H1 (cell line): ENCODE measurements around the gene ASTN2. TPM values are rescaled to one million over a fixed set of nuclear protein-coding genes. Genes with fewer than 3 reads are reported as not detected.

Experiments used
- FOSL1 ChIP-seq: IDR thresholded peaks from 2 replicates; pipeline ENCODE4 v1.6.1; 2011; ENCODE audit warnings: mild to moderate bottlenecking, low read depth, low read length, moderate library complexity; ENCODE audit not compliant: insufficient read depth
- RAD21 ChIP-seq, 2 experiments: IDR thresholded peaks in 1 of 2; conservative IDR thresholded peaks in 1 of 2; 2 replicates each; pipeline ENCODE4 v1.6.1; 2011; ENCODE audit warnings: low read depth in 2 of 2, low read length in 2 of 2, improper control_type of control experiment in 1 of 2, inconsistent platforms in 1 of 2, mild to moderate bottlenecking in 1 of 2, moderate library complexity in 1 of 2
- SIRT6 ChIP-seq: IDR thresholded peaks from one replicate; pipeline ENCODE4 v1.7.1; 2012; ENCODE audit warnings: low read length, inconsistent platforms
- polyA plus RNA-seq, 7 experiments: library from polyadenylated mRNA; depleted of rRNA in 3 of 7; stranded (reverse) in 5 of 7; unstranded in 2 of 7; fragments of >200 nt in 5 of 7; fragments of 200-250 nt in 2 of 7; gene quantifications; 1 replicate in 5 of 7; 2 replicates in 1 of 7; 4 replicates in 1 of 7; pipeline versions ENCODE4 v1.2.1 to v1.2.3, GENCODE V29; 2011 to 2013; ENCODE audit warnings: missing spikeins in 2 of 7, mixed read lengths in 2 of 7
- total RNA-seq: library from RNA; stranded (reverse); fragmentation: NEBNext Ultra II Directional; extraction: Animal tissue kit (Norgen Biotek cat#: 25700); gene quantifications from 2 replicates; pipeline ENCODE4 v1.2.1, GENCODE V29; 2021

The ASTN2 gene
- total and polyA plus RNA-seq, 2 of the 8 experiments (the other 6 are each of a cell fraction or from before 2014, with no cell fraction given) = 8.2 to 13.7 TPM

- no peak for TF ChIP-seq SIRT6
- TF ChIP-seq FOSL1 = no peak
- no peak for TF ChIP-seq RAD21 (IDR thresholded peaks at IDR 0.05 in 1 of 2, conservative IDR thresholded peaks at IDR 0.05 in 1 of 2; ENCODE audit: low read depth in 2 of 2, low read length in 2 of 2)
- TF ChIP-seq, all 59 proteins: peak for 0
These were observed 717.0 kb downstream of the ASTN2 start (continued) for GRCh38 chr9:116697887-116698286.
